HG02885 (cell line): ENCODE measurements around the gene PCSK7.
"Not testable (repeated sequence)": the region's sequence is repeated elsewhere in the genome, so short reads cannot be mapped to it uniquely, and the experiment has no call there.

Experiments used
- ATAC-seq: cut with Tn5 transposase; IDR thresholded peaks from one replicate; pipeline ENCODE4 v1.9.1; 2021; ENCODE audit warnings: mild to moderate bottlenecking; ENCODE audit not compliant: unreplicated experiment, poor library complexity

Gene PCSK7

GRCh38 chr11:117186431-117186761, 45.5 kb downstream of the PCSK7 start:
- no peak for ATAC-seq

GRCh38 chr11:117185736-117186430, 46.0 kb downstream of the PCSK7 start:
- ATAC-seq, result peak; percentile 48

GRCh38 chr11:117183724-117184349, 48.0 kb downstream of the PCSK7 start:
- no peak for ATAC-seq

- ATAC-seq, result not testable (repeated sequence)
Observed at GRCh38 chr11:117183178-117183577, 48.7 kb downstream of the PCSK7 start.

DNA sequence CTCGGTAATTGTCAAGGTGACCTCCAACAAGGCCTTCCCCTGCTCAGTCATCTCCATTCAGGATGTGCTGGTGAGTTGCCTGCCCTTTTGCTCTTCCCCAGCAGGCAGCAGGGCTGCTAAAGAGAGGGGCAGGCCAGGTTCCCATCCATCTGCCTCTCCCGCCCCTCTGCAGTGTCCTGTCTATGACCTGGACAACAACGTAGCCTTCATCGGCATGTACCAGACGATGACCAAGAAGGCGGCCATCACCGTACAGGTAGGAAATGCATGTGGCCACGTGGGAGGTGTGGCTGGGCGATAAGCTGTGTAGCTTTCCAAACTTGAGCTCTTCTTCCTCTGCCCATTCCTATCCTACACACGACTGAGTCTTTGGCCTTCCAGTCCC, 49.3 kb downstream of the PCSK7 start:
- no peak for ATAC-seq

GRCh38 chr11:117181586-117182550, 50.0 kb downstream of the PCSK7 start:
- no peak for ATAC-seq

DNA sequence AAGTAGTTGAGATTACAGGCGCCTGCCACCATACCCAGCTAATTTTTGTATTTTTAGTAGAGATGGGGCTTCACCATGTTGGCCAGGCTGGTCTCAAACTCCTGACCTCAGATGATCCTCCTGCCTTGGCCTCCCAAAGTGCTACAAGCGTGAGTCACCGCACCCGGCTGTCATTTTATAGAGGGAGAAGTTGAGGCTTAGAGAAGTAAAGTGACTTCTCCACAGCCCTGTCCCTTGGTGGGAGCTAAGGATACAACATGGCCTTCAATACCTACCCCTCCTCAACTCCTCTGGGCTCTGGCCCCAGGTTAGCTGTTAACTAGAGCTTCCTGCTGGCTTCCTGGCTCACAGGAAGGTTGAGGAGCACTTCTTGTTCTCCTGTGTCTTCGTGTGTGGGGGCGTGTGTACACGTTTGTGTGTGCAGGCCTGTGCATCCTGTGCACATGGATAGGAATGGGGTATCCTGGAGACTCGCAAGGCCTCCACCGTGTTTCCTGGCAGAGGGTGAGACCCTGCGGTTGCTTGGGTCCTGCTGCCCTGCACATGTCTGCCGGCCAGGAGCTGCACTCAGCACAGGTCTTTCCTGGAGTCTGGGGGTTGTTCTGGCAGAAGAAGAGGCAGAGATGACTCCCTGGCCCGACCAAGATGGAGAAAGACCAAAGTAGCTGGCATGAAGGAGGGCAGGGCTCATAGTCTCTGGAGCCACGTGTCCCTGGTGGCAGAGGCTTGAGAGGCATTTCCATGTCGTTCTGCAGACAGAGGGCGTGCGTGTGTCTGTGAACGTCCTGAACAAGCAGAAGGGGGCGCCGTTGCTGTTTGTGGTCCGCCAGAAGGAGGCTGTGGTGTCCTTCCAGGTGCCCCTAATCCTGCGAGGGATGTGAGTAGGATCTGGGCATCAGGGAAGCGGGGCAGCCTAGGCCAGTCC, 51.0 kb downstream of the PCSK7 start:
- peak; percentile 29 for ATAC-seq

GRCh38 chr11:117180020-117180419, 51.9 kb downstream of the PCSK7 start:
- no peak for ATAC-seq

DNA sequence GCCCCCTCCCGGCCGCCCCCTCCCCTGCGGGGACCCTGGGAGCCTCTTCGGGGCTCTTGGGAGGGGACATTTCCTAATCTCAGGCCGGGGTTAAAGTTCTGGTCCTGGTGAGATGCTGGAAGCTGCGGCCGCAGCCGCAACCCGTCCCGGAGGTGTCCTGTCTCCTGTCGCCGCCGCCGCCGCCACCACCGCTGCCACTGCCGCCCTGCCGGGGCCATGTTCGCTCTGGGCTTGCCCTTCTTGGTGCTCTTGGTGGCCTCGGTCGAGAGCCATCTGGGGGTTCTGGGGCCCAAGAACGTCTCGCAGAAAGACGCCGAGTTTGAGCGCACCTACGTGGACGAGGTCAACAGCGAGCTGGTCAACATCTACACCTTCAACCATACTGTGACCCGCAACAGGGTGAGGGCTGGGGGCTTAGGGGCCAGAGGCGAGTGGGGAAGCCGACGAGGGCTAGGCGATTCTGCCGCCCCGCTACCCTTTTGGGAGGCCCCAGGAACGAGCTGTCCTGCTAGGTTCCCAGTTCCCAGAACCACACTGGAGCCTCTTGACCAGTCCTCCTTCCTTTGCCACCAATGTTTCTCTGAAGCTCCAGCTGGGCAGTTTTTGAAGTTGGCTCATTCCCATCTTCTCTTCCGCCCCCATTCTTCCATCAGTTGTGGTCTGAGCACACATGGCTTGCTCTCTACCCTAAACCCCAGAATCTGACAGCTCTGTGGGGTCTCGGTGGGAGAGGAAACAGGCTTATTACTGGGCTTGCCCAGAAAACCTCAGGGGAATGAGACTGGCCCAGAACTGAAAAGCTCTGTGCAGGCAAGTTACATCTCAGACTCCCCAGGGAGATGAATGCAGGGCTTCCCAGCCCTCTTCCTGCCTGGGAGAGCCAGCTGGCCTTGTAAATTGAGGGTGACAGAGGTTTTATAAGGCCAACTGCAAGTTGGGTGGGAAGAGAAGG, 52.5 kb downstream of the PCSK7 start:
- ATAC-seq, result peak; percentile 30

DNA sequence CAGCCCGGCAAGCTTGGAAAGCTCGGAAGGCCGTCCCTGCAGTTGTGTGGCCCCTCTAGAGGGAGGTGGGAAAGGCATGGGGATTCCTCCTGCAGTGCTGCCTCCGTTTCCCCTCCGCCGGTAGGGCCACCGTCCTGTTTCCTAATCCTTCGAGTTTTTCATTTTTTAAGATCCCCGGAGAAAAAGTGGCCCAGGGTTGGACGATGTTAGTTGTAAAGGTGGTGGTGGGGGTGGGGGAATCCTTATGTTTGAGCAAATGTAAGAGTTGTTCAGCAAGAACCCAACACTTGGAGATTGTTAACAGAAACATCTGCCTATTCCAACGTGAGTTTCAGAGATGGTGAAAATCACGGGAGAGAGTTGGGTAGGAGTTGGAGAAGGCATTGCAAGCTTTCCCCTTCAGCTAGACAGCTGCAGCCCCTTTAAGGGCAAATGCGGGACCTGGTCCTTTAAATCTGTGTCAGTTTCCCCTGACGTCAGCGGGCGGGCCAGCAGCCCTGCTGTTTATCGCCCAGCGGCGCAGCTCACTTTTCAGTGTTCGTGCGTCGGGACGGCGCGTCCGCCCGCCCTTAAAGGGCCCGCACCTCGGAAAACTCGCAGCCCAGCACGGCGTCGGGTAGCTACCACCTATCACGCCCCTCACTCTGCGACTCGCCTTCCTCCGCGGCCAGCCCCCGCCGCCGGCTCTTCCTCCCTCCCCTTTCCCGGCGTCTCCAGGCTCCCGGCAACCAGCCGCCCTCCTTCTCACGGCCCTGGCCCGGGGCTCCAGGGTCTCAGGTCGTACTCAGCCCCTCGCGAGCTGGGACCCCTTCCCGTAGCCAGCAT, 53.5 kb downstream of the PCSK7 start, which contains the start of gene SIDT2:
Gene SIDT2, plus strand, starts transcription at position 534 of the 825 bp plus-strand sequence. CDS start 521 bp downstream, outside the sequence.
- peak; percentile 93 for ATAC-seq

DNA sequence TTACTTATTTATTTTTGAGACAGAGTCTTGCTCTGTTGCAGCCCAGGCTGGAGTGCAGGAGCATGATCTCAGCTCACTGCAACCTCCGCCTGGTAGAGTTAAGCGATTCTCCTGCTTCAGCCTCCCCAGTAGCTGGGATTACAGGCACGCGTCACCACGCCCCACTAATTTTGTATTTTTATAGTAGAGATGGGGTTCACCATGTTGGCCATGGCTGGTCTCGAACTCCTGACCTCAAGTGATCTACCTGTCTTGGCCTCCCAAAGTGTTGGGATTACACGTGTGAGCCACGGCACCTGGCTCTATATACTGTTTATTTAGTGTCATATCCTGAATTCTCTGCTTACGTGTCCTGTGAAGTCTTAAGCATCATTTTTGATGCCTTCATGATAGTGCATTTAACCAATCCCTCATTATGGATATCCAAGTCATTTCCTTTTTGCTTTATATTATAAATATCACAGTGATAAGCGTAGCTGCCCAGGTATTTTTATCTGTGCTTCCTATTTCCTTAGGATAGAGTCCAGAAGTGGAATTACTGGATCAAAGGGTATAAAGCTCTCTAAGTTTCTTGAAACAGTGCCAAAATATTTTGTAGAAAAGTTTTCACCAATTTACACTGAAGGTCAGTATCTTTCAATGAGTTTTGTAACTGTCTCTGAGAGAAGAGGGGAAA, 54.2 kb downstream of the PCSK7 start:
- no peak for ATAC-seq

- ATAC-seq, result no peak
Observed at GRCh38 chr11:117176186-117176585, 55.7 kb downstream of the PCSK7 start.

DNA sequence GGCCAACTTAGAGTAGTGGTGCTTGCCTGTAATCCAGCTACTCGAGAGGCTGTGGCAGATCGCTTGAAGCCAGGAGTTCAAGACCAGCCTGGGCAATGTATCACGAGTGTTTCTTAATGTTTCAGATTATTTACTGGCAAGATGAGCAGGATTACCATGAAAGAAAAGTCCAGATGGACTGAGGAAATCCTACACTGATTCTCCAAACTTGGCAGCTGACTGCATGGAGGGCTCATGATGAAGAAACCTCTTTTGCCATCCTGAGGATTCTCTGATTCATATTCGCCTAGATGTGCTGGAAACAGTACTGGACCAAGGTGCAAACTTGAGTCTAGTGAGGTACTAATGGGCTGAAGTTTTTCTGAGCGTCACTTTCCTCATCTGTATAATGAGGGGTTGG, 56.1 kb downstream of the PCSK7 start:
- ATAC-seq, result no peak

DNA sequence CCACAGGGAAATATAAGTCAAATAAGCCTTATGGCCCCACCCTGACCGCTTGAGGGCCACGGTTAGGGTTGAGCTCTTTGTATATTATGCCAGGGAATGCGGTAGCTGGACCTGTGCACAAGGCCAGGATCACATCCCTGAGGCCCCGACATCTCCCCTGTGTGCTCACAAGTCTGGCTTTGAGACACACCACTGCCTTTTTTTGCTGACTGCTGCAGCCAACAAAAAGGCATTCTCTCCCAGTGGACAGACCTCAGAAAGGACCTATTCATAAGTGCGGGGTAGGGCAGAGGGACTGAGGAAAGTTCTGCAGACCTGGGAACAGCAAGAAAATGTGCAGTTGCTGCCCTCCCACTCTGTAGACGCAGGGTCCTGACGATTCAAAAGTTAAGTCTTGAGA, 56.8 kb downstream of the PCSK7 start:
- no peak for ATAC-seq

DNA sequence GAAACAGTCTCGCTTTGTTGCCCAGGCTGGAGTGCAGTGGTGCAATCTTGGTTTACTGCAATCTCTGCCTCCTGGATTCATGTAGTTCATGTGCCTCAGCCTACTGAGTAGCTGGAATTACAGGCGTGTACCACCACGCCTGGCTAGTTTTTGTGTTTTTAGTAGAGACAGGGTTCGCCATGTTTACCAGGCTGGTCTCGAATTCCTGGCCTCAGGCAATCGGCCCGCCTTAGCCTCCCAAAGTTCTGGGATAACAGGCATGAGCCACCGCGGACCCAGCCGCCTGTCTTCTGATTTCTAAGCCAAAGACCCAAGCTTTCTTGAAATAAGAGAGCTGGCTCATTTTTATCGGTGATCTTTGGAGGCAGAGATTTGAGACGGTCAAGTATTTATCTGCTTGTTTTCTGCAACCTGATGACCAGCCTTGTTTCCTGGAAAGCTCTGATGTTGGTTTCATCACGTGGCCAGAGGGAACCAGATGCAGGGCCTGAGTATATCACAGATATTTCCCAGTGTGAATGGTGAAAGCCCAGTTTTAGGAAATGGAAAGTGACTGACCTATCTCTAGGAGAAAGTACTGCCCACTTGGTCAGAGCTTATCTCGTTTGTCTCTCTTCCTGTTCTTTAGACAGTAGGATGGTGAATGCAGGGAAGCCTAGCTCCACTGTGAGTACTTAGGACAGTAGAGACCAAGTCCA, 59.0 kb downstream of the PCSK7 start:
- ATAC-seq, result no peak

DNA sequence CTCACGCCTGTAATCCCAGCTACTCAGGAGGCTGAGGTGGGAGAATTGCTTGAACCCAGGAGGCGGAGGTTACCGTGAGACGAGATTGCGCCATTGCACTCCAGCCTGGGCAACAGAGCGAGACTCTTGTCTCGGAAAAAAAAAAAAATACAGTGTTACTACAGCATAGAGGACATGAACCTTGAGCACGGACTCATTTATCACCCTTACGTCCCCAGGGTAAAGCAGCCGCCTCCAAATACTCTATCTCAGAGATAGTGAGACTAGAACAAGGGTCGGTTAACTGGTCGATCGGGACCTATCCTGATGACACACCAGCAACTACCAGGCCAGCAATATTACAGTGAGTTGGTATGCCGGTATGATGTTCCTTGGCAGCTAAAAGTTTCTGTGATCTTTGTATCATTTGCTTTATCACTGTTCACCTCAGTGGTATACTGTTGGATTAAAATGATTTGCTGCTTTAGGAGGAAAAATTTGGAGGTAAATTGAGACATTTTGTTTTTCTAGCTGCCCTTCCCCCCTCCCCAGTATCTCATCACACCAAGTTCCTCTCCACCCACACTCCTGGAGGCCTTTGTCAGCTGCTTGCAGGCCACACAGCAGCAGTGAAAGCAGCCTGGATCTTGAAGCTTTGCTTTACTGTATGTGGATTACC, 60.3 kb downstream of the PCSK7 start:
- ATAC-seq, result no peak
